C4-2B (cell line): ENCODE data around the gene PPP1CA.
A peak's percentile ranks its signal among the peaks of the same experiment; 100 is the strongest.

Source experiments
- H3K27ac ChIP-seq: fragments of 450-650 bp; 2 replicates; pipeline ENCODE4 v1.5.1; 2017
- CTCF ChIP-seq: fragments of 450-650 bp; conservative IDR thresholded peaks from 2 replicates; pipeline ENCODE4 v1.5.1; 2017; ENCODE audit warnings: mild to moderate bottlenecking
- ZFX ChIP-seq: fragments of 450-650 bp; IDR thresholded peaks from 2 replicates; pipeline ENCODE4 v1.6.1; 2017

PPP1CA gene

GRCh38 chr11:67432655-67433349, 31.1 kb upstream of the PPP1CA start:
- no peak overlapping the region for H3K27ac ChIP-seq

GRCh38 chr11:67431346-67432249, 29.9 kb upstream of the PPP1CA start:
- no peak for TF ChIP-seq ZFX
- no peak for TF ChIP-seq CTCF
- H3K27ac ChIP-seq = no peak overlapping the region

More at GRCh38 chr11:67432655-67433349, 31.1 kb upstream of the PPP1CA start:
- TF ChIP-seq ZFX = no peak
- TF ChIP-seq CTCF = no peak

DNA sequence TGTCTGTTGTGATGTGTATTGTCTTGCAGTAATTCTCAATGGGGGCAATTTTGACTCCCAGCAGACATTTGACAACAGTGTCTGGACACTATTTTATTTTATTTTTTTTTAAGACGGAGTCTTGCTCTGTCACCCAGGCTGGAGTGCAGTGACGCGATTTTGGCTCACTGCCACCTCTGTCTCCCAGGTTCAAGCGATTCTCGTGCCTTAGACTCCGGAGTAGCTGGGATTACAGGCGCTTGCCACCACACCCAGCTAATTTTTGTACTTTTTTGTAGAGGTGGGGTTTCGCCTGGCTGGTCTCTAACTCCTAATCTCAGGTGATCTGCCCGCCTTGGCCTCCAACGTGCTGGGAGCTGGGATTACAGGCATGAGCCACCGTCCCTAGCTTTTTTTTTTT, 28.1 kb upstream of the PPP1CA start:
- peak overlapping the region; percentile 86 for H3K27ac ChIP-seq
- no peak for TF ChIP-seq CTCF
- no peak for TF ChIP-seq ZFX

DNA sequence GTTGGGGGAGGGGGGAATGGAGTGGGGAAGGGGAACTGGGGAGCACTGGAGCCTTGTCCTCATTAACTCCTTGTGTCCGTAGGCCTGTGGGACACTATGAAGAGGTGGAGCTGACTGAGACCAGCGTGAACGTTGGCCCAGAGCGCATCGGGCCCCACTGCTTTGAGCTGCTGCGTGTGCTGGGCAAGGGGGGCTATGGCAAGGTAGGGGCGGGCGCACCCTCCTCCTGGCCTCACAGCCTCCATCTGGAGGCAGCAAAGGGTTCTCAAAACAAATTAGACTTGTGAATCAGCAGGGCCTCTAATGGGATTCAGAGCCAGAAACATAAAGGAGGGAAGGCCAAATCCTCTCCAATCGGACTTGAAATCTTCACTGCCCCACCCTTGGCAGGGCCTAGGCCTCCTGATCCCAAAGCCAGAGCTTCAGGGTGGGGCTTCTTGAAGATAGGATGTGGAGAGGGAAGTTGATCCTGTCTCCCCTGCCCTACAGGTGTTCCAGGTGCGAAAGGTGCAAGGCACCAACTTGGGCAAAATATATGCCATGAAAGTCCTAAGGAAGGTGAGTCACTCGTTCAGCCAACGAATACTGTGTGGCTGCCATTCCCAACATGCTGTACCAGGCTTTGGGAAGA, 27.5 kb upstream of the PPP1CA start:
- TF ChIP-seq ZFX (no peak), CTCF (no peak)
- peak overlapping the region; percentile 86 for H3K27ac ChIP-seq

- peak within 1 kb of the TSS; percentile 86 for H3K27ac ChIP-seq
- TF ChIP-seq ZFX (peak; percentile 87; the same call in 1 of the 2 replicates), CTCF (no peak)
Observed at GRCh38 chr11:67428052-67429001, 26.7 kb upstream of the PPP1CA start, which contains the start of gene RPS6KB2. RPS6KB2 (plus strand) TSS chr11:67428494; CDS start chr11:67428546, 52 bp downstream.

- H3K27ac ChIP-seq = peak overlapping the region; percentile 86
Observed at GRCh38 chr11:67427364-67427859, 25.8 kb upstream of the PPP1CA start.
